Pancreas (tissue), 10 donors: ENCODE data around the gene EIF1AX. TPM values are rescaled to one million over a fixed set of nuclear protein-coding genes. Genes with fewer than 3 reads are reported as not detected.
A peak's percentile ranks its signal among the peaks of the same experiment; 100 is the strongest.

ENCODE experiments used
- ATAC-seq, 4 donors: fragments of 200-7000 bp; cut with Tn5 transposase; one replicate each; pipeline versions ENCODE4 v1.8.0 to v1.9.1; 2020; ENCODE audit warnings: mild to moderate bottlenecking in 4 of 4, moderate library complexity in 4 of 4
- DNase-seq, 6 donors: peaks; one replicate each; pipeline ENCODE4 v3.0.0-alpha.2; 2020
- FAIRE-seq: peaks from 2 replicates; lab custom pipeline; 2012; peaks lifted over from hg19 to GRCh38; lab: Jason Lieb, UNC
- H3K27ac ChIP-seq, 4 donors: fragments of 200-600 bp; sonication (generic); 1 replicate in 3 of 4; 2 replicates in 1 of 4; pipeline versions ENCODE4 v1.5.0 to v1.8.0; 2020
- H3K27me3 ChIP-seq, 4 donors: fragments of 200-600 bp; one replicate each; pipeline ENCODE4 v1.8.0; 2021
- H3K36me3 ChIP-seq, 3 donors: fragments of 200-600 bp; sonication (generic) in 1 of 3; one replicate each; pipeline versions ENCODE4 v1.5.0 to v1.8.0; 2020 to 2021
- H3K4me1 ChIP-seq, 3 donors: fragments of 200-600 bp; one replicate each; pipeline ENCODE4 v1.8.0; 2021
- H3K4me3 ChIP-seq, 4 donors: fragments of 200-600 bp; sonication (generic) in 2 of 4; one replicate each; pipeline versions ENCODE4 v1.5.0 to v1.8.0; 2020 to 2021
- H3K9me3 ChIP-seq, 4 donors: fragments of 200-600 bp; one replicate each; pipeline ENCODE4 v1.8.0; 2021
- CTCF ChIP-seq, 4 donors: fragments of 200-600 bp; sonication (generic) in 3 of 4; IDR thresholded peaks; one replicate each; pipeline versions ENCODE4 v1.5.0 to v1.8.0; 2021; ENCODE audit warnings: antibody characterized with exemption in 4 of 4
- WGBS, 2 donors: extraction: QIAGEN DNeasy Blood & Tissue Kit; methylation state at CpG; one replicate each; pipeline ENCODE4 v1.1.7; 2013; 5-methylcytosine and 5-hydroxymethylcytosine counted together
- intact Hi-C, 3 donors: fragments of 100-400 bp; cut with DNase I; formaldehyde crosslinking; loops; one replicate each; pipeline versions ENCODE4 v1.11.1 to v1.14.2; 2022
- polyA plus RNA-seq, 2 donors: library from polyadenylated mRNA; stranded (reverse); fragments of 200-250 nt; gene quantifications; one replicate each; pipeline ENCODE4 v1.2.3, GENCODE V29; 2013
- total RNA-seq, 6 donors: library from RNA; stranded (reverse); fragmentation: NEBNext Ultra II Directional in 4 of 6; extraction: Animal tissue kit (Norgen Biotek cat#: 25700) in 4 of 6; gene quantifications; one replicate each; pipeline versions ENCODE4 v1.2.1 to v1.2.4, GENCODE V29; 2021 to 2023
- donor health status: healthy with polysubstance abuse.
- donor health status: DM: no; HTN: no; CAD: no; lungs with moderate emphysema.
- donor health status: DM: no; HTN: no; CAD: no.
- donor health status: control.
- donor health status: control.
- donor health status: Bipolar disorder and iron deficiency.
- donor health status: DM: yes; HTN: yes; CAD: no.
- donor health status: DM: no; HTN: no; CAD: no.
- donor health status: DM: no; HTN: no; CAD: no.
- donor health status: DM: yes; HTN: yes; CAD: no.

Gene EIF1AX
- total and polyA plus RNA-seq, 8 donors, result 12.4 to 76.7 (median 49.0) TPM

GRCh38 chrX:20151689-20152088, 10.1 kb upstream of the EIF1AX start:
- DNase-seq (no peak), ATAC-seq (no peak), FAIRE-seq (no peak)
- H3K9me3 ChIP-seq, result no peaks in the 10 kb centered on the region
- no peak for TF ChIP-seq CTCF (IDR thresholded peaks at IDR 0.05)
- H3K27me3 ChIP-seq, result peaks cover 0 to 2% (median 0%) of the 10 kb centered on the region in 4 donors
- WGBS, 2 donors, result 91 to 94% methylated on average over 3 of the region's 3 CpGs
- H3K27ac ChIP-seq, result no peak overlapping the region
- no peaks in the 10 kb centered on the region for H3K4me1 ChIP-seq
- peaks cover 0 to 6% (median 3%) of the 10 kb centered on the region in 3 donors for H3K36me3 ChIP-seq
- intact Hi-C loops, result no loop called here
- no peak overlapping the region for H3K4me3 ChIP-seq

GRCh38 chrX:20149326-20149725, 7.7 kb upstream of the EIF1AX start:
- WGBS, 2 donors, result 84 to 91% methylated on average over 2 of the region's 2 CpGs
- ATAC-seq (no peak), FAIRE-seq (no peak), DNase-seq (no peak)
- Histone ChIP-seq H3K4me3 (no peak overlapping the region), H3K27me3 (peaks cover 0 to 2% (median 0%) of the 10 kb centered on the region in 4 donors), H3K9me3 (no peaks in the 10 kb centered on the region), H3K36me3 (no peaks in the 10 kb centered on the region), H3K27ac (no peak overlapping the region), H3K4me1 (no peaks in the 10 kb centered on the region)
- no peak for TF ChIP-seq CTCF (IDR thresholded peaks at IDR 0.05)
- intact Hi-C loops, result no loop called here

GRCh38 chrX:20147561-20147960, 5.9 kb upstream of the EIF1AX start:
- DNase-seq, result no peak
- no peak for FAIRE-seq
- no peaks in the 10 kb centered on the region for H3K9me3 ChIP-seq
- ATAC-seq, result peak in 1 of 4 donors; percentile 35
- no peak overlapping the region for H3K4me3 ChIP-seq
- H3K27me3 ChIP-seq, result peaks cover 0 to 2% (median 0%) of the 10 kb centered on the region in 4 donors
- H3K27ac ChIP-seq, result no peak overlapping the region
- no peaks in the 10 kb centered on the region for H3K36me3 ChIP-seq
- TF ChIP-seq CTCF (IDR thresholded peaks at IDR 0.05), result no peak
- WGBS, 2 donors, result 78 to 95% methylated on average over 1 of the region's 1 CpG
- H3K4me1 ChIP-seq, result no peaks in the 10 kb centered on the region
- intact Hi-C loops, result no loop called here

- Histone ChIP-seq H3K4me3 (no peak overlapping the region), H3K27me3 (no peaks in the 10 kb centered on the region), H3K9me3 (no peaks in the 10 kb centered on the region), H3K36me3 (no peaks in the 10 kb centered on the region), H3K27ac (no peak overlapping the region), H3K4me1 (peaks cover 0 to 7% (median 7%) of the 10 kb centered on the region in 3 donors)
- intact Hi-C loops, result no loop called here
- FAIRE-seq (no peak), ATAC-seq (no peak), DNase-seq (no peak)
- TF ChIP-seq CTCF (IDR thresholded peaks at IDR 0.05), result no peak
- WGBS, 2 donors, result 81 to 83% methylated on average over 3 of the region's 3 CpGs
Measured at GRCh38 chrX:20144491-20144890, 2.9 kb upstream of the EIF1AX start.

- WGBS, 2 donors, result 68 to 85% methylated on average over 2 of the region's 2 CpGs
- FAIRE-seq, result no peak
Measured at GRCh38 chrX:20143561-20143960, 1.9 kb upstream of the EIF1AX start.

More at GRCh38 chrX:20143561-20143960, 1.9 kb upstream of the EIF1AX start:
- Histone ChIP-seq H3K27me3 (no peaks in the 10 kb centered on the region), H3K27ac (no peak overlapping the region), H3K9me3 (no peaks in the 10 kb centered on the region), H3K4me3 (no peak overlapping the region), H3K4me1 (peaks cover 2 to 16% (median 11%) of the 10 kb centered on the region in 3 donors), H3K36me3 (no peaks in the 10 kb centered on the region)
- DNase-seq (no peak), ATAC-seq (no peak)
- intact Hi-C loops, result no loop called here
- TF ChIP-seq CTCF (IDR thresholded peaks at IDR 0.05), result no peak
